ENCODE data around the gene UQCRC2.

DNA sequence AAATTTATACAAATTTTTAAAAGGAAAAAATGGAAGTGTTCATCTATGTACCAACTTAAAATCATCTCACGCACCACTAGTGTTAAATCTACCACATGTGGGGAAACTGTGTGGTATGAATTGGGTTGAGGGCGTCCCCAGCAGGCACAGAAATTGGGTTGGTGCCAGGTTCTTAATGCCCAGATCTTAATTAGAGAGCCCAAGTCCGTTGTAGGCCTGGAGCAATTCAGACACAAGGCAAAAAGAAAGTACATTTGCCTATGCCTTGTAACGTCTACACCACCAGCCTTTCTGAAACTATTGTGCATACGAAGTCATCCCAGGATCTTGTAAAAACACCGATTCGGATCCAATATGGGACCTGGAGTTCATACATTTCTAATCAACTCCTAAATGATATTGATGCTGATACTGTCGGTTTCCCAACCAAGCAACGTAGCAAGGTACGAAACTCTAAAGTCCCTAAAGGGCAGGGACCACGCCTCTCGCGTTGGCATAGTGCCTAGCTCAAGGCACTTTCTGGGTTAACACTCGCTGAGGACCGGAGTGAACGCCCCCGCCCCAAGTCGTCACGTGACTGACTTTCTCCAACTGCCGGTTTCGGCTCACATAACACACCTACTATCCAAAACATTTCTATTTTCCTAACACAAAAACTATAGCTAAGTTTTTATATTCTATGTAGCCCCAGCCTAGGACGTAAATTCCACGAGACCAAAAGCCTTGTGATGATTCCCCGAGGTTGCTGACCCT, 945 bp upstream of the UQCRC2 start:
- TF ChIP-seq, protein P1, sequence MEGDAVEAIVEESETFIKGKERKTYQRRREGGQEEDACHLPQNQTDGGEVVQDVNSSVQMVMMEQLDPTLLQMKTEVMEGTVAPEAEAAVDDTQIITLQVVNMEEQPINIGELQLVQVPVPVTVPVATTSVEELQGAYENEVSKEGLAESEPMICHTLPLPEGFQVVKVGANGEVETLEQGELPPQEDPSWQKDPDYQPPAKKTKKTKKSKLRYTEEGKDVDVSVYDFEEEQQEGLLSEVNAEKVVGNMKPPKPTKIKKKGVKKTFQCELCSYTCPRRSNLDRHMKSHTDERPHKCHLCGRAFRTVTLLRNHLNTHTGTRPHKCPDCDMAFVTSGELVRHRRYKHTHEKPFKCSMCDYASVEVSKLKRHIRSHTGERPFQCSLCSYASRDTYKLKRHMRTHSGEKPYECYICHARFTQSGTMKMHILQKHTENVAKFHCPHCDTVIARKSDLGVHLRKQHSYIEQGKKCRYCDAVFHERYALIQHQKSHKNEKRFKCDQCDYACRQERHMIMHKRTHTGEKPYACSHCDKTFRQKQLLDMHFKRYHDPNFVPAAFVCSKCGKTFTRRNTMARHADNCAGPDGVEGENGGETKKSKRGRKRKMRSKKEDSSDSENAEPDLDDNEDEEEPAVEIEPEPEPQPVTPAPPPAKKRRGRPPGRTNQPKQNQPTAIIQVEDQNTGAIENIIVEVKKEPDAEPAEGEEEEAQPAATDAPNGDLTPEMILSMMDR (IDR thresholded peaks at IDR 0.05): no peak
- TF ChIP-seq POLR2A (IDR thresholded peaks at IDR 0.05): no peak
